Thyroid gland (tissue), 4 donors: ENCODE measurements around the gene LYRM2. TPM values are rescaled to one million over a fixed set of nuclear protein-coding genes. Genes with fewer than 3 reads are reported as not detected.

Experiments used
- DNase-seq, 2 donors: peaks; one replicate each; pipeline ENCODE4 v3.0.0-alpha.2; 2019
- H3K27ac ChIP-seq, 3 donors: fragments of 200-600 bp; sonication (generic); 1 replicate in 2 of 3; 2 replicates in 1 of 3; pipeline ENCODE4 v1.5.1; 2016 to 2019; ENCODE audit warnings: mild to moderate bottlenecking in 1 of 3, moderate library complexity in 1 of 3
- H3K27me3 ChIP-seq: fragments of 200-600 bp; sonication (generic); one replicate; pipeline ENCODE4 v1.5.1; 2019
- H3K36me3 ChIP-seq, 2 donors: fragments of 200-600 bp; sonication (generic); one replicate each; pipeline ENCODE4 v1.5.1; 2016 to 2019
- H3K4me1 ChIP-seq, 2 donors: fragments of 200-600 bp; sonication (generic); one replicate each; pipeline ENCODE4 v1.5.1; 2017 to 2019
- H3K4me3 ChIP-seq, 3 donors: fragments of 200-600 bp; sonication (generic); replicated peaks in 1 of 3; 1 replicate in 2 of 3; 2 replicates in 1 of 3; pipeline ENCODE4 v1.5.1; 2016; ENCODE audit warnings: mild to moderate bottlenecking in 1 of 3
- H3K9me3 ChIP-seq: fragments of 200-600 bp; sonication (generic); one replicate; pipeline ENCODE4 v1.5.1; 2017
- POLR2A ChIP-seq, 2 donors: fragments of 450-650 bp; IDR thresholded peaks; one replicate each; pipeline ENCODE4 v1.6.1; 2017; ENCODE audit warnings: antibody characterized with exemption in 2 of 2, mild to moderate bottlenecking in 2 of 2, moderate library complexity in 1 of 2
- WGBS, 2 donors: methylation state at CpG; one replicate each; pipeline ENCODE4 v1.1.5; 2017; 5-methylcytosine and 5-hydroxymethylcytosine counted together
- intact Hi-C: fragments of 100-400 bp; cut with DNase I; formaldehyde crosslinking; loops from one replicate; pipeline ENCODE4 v1.15.1; 2023
- total RNA-seq, 4 donors: library from RNA; depleted of rRNA; stranded (reverse); fragments of >200 nt; gene quantifications; one replicate each; pipeline ENCODE4 v1.2.3, GENCODE V29; 2016
- TF ChIP-seq, protein P1 (sequence below), 6 experiments: fragments of 200-600 bp in 3 of 6; fragments of 450-650 bp in 3 of 6; sonication (generic) in 3 of 6; IDR thresholded peaks; one replicate each; pipeline ENCODE4 v1.5.1; 2016 to 2019; ENCODE audit warnings: antibody characterized with exemption in 6 of 6, mild to moderate bottlenecking in 2 of 6, inconsistent platforms in 1 of 6, moderate library complexity in 1 of 6

Gene LYRM2
- total RNA-seq, 4 donors from 2014 or later, result 28.7 to 38.5 (median 31.2) TPM

DNA sequence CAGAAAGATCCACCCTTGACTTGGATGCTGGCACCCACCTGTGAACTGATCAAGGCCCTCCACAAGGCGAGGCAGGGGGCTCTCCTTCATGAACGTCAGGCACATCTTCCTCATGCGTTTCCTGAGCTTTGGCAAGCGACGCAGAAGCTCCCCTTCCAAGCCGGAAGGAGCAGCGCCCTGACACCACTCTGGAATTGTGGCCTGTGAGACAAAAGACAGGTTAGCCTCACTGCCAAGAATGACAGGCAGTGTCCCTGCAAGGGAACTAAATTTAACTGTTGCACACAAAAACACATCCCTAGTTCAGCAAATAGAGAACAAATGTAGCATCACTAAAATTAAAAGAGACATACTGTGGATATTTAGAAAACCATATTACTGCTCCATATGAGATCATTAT is 42.0 kb upstream of the LYRM2 start:
- no peaks in the 10 kb centered on the region for H3K4me1 ChIP-seq
- WGBS, 2 donors, result 90 to 96% methylated on average over 4 to 7 of the region's 7 CpGs

DNA sequence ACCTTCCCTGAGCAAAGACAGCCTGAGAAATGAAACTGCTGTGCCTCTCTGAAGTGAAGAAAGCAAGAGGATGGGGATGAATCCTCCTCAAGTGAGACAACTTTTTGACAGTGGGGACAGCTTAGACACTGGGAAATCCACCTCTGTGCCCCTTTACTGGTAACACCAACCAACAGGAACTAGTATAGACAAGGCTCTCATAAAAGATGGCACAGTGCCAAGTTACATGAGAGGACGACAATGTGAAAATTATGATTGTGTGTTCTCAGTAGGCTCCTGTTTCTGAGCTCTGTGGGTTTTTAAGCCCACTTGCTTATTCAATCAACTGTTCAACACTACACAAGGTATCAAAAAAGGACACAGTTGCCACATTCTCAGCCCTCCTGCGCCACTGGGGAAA is 41.6 kb upstream of the LYRM2 start:
- no peak overlapping the region for H3K27ac ChIP-seq
- H3K4me3 ChIP-seq, result no peak overlapping the region
- H3K27me3 ChIP-seq, result no peaks in the 10 kb centered on the region
- H3K4me1 ChIP-seq, result no peaks in the 10 kb centered on the region
- peaks cover 71 to 78% of the 10 kb centered on the region in 2 donors for H3K36me3 ChIP-seq
- H3K9me3 ChIP-seq, result no peaks in the 10 kb centered on the region
- 92 to 100% methylated on average over 2 of the region's 2 CpGs for WGBS, 2 donors
- no peak for DNase-seq
- TF ChIP-seq, protein P1, sequence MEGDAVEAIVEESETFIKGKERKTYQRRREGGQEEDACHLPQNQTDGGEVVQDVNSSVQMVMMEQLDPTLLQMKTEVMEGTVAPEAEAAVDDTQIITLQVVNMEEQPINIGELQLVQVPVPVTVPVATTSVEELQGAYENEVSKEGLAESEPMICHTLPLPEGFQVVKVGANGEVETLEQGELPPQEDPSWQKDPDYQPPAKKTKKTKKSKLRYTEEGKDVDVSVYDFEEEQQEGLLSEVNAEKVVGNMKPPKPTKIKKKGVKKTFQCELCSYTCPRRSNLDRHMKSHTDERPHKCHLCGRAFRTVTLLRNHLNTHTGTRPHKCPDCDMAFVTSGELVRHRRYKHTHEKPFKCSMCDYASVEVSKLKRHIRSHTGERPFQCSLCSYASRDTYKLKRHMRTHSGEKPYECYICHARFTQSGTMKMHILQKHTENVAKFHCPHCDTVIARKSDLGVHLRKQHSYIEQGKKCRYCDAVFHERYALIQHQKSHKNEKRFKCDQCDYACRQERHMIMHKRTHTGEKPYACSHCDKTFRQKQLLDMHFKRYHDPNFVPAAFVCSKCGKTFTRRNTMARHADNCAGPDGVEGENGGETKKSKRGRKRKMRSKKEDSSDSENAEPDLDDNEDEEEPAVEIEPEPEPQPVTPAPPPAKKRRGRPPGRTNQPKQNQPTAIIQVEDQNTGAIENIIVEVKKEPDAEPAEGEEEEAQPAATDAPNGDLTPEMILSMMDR (IDR thresholded peaks at IDR 0.05), result no peak
- no peak for TF ChIP-seq POLR2A (IDR thresholded peaks at IDR 0.05)
- intact Hi-C loops, result no loop called here

More for the DNA sequence above, 42.0 kb upstream of the LYRM2 start:
- TF ChIP-seq, protein P1 (IDR thresholded peaks at IDR 0.05), result no peak
- Histone ChIP-seq H3K9me3 (no peaks in the 10 kb centered on the region), H3K27ac (no peak overlapping the region), H3K36me3 (peaks cover 75 to 78% of the 10 kb centered on the region in 2 donors), H3K4me3 (no peak overlapping the region), H3K27me3 (no peaks in the 10 kb centered on the region)
- DNase-seq, result no peak
- intact Hi-C loops, result no loop called here

DNA sequence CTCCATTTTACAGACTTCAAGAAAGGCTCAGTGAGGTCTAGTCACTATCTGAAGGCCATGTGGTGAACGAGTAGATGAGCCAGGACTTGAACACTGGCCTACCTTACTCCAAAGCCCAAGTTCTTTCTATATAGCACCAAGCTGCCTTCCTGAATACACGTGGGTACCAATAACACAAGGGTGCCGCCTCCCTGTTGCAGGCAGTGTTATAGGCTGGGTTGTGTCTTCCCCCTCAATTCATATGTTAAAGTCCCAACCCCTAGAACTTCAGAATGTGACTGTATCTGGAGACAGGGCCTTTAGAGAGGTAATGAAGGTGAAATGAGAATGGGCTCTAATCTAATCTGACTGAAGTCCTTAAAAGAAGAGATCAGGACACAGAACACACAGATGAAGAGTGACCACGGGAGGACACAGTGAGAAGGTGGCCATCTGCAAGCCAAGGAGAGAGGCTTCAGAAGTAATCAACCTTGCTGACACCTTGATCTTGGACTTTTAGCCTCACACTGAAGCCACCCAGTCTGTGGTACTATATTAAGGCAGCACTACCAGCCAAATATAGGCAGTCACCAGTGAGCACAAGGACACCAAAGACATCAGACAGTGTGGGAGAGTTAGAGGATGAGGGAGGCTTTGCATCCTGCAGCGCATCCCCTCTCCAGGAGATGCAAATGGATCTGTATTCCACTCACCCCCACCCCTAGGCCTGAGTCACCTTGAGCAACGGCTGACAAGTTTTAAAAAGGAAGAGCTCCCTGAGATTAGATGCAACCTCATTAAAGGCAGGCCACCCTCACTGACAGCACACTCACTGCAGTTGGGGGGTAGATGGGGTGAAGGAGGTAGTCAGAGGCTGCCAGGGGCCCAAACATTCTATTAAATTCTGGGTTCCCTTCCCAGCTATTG is 40.9 kb upstream of the LYRM2 start:
- Histone ChIP-seq H3K27me3 (no peaks in the 10 kb centered on the region), H3K4me1 (no peaks in the 10 kb centered on the region), H3K36me3 (peaks cover 66 to 77% of the 10 kb centered on the region in 2 donors), H3K27ac (no peak overlapping the region), H3K9me3 (no peaks in the 10 kb centered on the region), H3K4me3 (no peak overlapping the region)
- TF ChIP-seq, protein P1 (IDR thresholded peaks at IDR 0.05), result no peak
- no peak for TF ChIP-seq POLR2A (IDR thresholded peaks at IDR 0.05)
- intact Hi-C loops, result no loop called here
- no peak for DNase-seq
- 83 to 86% methylated on average over 6 of the region's 6 CpGs for WGBS, 2 donors

DNA sequence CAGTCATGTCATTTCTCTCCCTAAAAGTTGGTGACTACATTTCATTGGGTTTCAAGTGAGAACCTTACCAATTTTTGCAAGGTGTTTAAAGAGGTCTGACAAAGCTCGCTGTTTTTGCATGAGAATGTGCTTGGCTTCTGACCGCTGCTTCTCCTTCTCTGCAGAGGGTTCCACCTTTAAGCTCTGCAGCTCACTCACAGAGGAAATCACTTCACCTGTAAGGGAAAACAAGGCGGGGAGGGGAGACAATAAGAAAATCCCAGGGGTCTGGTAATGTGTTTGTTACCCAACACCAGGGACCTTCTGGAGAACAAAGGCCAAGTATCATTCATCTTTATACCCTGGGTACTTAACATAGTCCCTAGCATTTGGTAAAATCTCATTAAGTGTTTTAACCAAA is 40.0 kb upstream of the LYRM2 start:
- H3K36me3 ChIP-seq, result peaks cover 73 to 83% of the 10 kb centered on the region in 2 donors
- DNase-seq, result no peak
- no peaks in the 10 kb centered on the region for H3K9me3 ChIP-seq
- H3K27me3 ChIP-seq, result no peaks in the 10 kb centered on the region
- H3K4me3 ChIP-seq, result no peak overlapping the region
- intact Hi-C loops, result no loop called here
- TF ChIP-seq POLR2A (IDR thresholded peaks at IDR 0.05), result no peak
- TF ChIP-seq, protein P1 (IDR thresholded peaks at IDR 0.05), result no peak
- H3K27ac ChIP-seq, result no peak overlapping the region
- 99% methylated on average over 3 of the region's 3 CpGs for WGBS, 2 donors
- no peaks in the 10 kb centered on the region for H3K4me1 ChIP-seq
